HepG2 (cell line): ENCODE data around the gene FUT8. TPM values are rescaled to one million over a fixed set of nuclear protein-coding genes. Genes with fewer than 3 reads are reported as not detected.

Source experiments
- ATAC-seq: fragments of 200-7000 bp; cut with Tn5 transposase; 3 replicates; pipeline ENCODE4 v1.9.1; 2020; ENCODE audit warnings: mild to moderate bottlenecking, moderate library complexity
- BruUV-seq: library from RNA; stranded (reverse); fragments of 400-500 nt; replicated peaks from 2 replicates; lab custom pipeline; 2021; lab: Mats Ljungman, UMichigan
- CTCF ChIA-PET: fragments of 300-600 bp; formaldehyde crosslinking; extraction: SDS; loops from one replicate; lab custom pipeline; 2021; ENCODE audit warnings: low total read pairs, inconsistent platforms, low intra/inter-chr PET ratio; lab: Yijun Ruan, JAX
- POLR2A ChIA-PET: fragments of 350-600 bp; sonication (Branson Sonifier 250); formaldehyde crosslinking; loops from one replicate; lab custom pipeline; 2020; ENCODE audit warnings: antibody characterized with exemption, inconsistent platforms; lab: Yijun Ruan, JAX
- DNase-seq: peaks from one replicate; pipeline ENCODE4 v3.0.0-alpha.2; 2015; ENCODE audit warnings: low spot score
- FAIRE-seq: peaks from 3 replicates; lab custom pipeline; 2011; peaks lifted over from hg19 to GRCh38; lab: Jason Lieb, UNC
- H2AFZ ChIP-seq: one replicate; pipeline ENCODE4 v1.6.1; 2011; ENCODE audit warnings: low read length, inconsistent platforms
- H3K27ac ChIP-seq: fragments of 300-600 bp; 3 replicates; pipeline ENCODE4 v1.8.0; 2011; ENCODE audit warnings: mixed run types, mild to moderate bottlenecking, mixed read lengths, low read length, inconsistent platforms; ENCODE audit not compliant: insufficient read depth; ENCODE audit errors: extremely low read length
- H3K27me3 ChIP-seq, 2 experiments: fragments of 200-600 bp in 1 of 2; 2 replicates in 1 of 2; 3 replicates in 1 of 2; pipeline versions ENCODE4 v1.6.0 to v1.8.0; 2011; ENCODE audit warnings: low read length in 2 of 2, mild to moderate bottlenecking in 2 of 2, moderate library complexity in 2 of 2, inconsistent platforms in 1 of 2; ENCODE audit not compliant: insufficient read depth in 2 of 2, control insufficient read depth in 1 of 2
- H3K36me3 ChIP-seq, 2 experiments: fragments of 200-600 bp in 1 of 2; replicated peaks in 1 of 2; 2 replicates in 1 of 2; 3 replicates in 1 of 2; pipeline versions ENCODE4 v1.5.1 to v1.8.0; 2011; ENCODE audit warnings: low read length in 2 of 2, inconsistent platforms in 1 of 2; ENCODE audit not compliant: insufficient read depth in 2 of 2, control insufficient read depth in 1 of 2
- H3K4me1 ChIP-seq: 2 replicates; pipeline ENCODE4 v1.5.1; 2012; ENCODE audit warnings: low read length, inconsistent platforms; ENCODE audit not compliant: insufficient read depth
- H3K4me2 ChIP-seq: 2 replicates; pipeline ENCODE4 v1.6.0; 2011; ENCODE audit warnings: low read depth, low read length, inconsistent platforms
- H3K4me3 ChIP-seq, 3 experiments: fragments of 200-600 bp in 1 of 3; sonication (generic), shearing (Covaris generic) in 1 of 3; replicated peaks in 1 of 3; 2 replicates each; pipeline ENCODE4 v1.5.1; 2011 to 2016; ENCODE audit warnings: low read length in 3 of 3, inconsistent platforms in 2 of 3, low read depth in 2 of 3, mild to moderate bottlenecking in 2 of 3, control low read depth in 1 of 3, mixed read lengths in 1 of 3; ENCODE audit not compliant: insufficient read depth in 1 of 3
- H3K79me2 ChIP-seq: one replicate; pipeline ENCODE4 v1.6.1; 2011; ENCODE audit warnings: low read length, inconsistent platforms; ENCODE audit not compliant: insufficient read depth
- H3K9ac ChIP-seq: 2 replicates; pipeline ENCODE4 v1.6.0; 2011; ENCODE audit warnings: mild to moderate bottlenecking, low read depth, low read length, inconsistent platforms; ENCODE audit not compliant: insufficient read depth
- H3K9me3 ChIP-seq: 2 replicates; pipeline ENCODE4 v1.5.1; 2012; ENCODE audit warnings: mild to moderate bottlenecking, low read length
- H4K20me1 ChIP-seq: 2 replicates; pipeline ENCODE4 v1.6.0; 2011; ENCODE audit warnings: inconsistent platforms, mild to moderate bottlenecking, low read length, moderate library complexity; ENCODE audit not compliant: insufficient read depth
- ARNT2 ChIP-seq: sonication (generic); formaldehyde crosslinking; IDR thresholded peaks from 2 replicates; pipeline ENCODE4 v1.8.0; 2022; ENCODE audit warnings: mild to moderate bottlenecking, low read depth, missing genetic modification reagents, moderate library complexity
- CREM ChIP-seq, 2 experiments: sonication (generic) in 1 of 2; formaldehyde crosslinking in 1 of 2; IDR thresholded peaks; 2 replicates each; pipeline versions ENCODE4 v1.4.0 to v1.6.1; 2016 to 2020; ENCODE audit warnings: antibody characterized with exemption in 1 of 2, mild to moderate bottlenecking in 1 of 2, missing genetic modification reagents in 1 of 2
- RBAK ChIP-seq: sonication (generic); formaldehyde crosslinking; IDR thresholded peaks from 2 replicates; pipeline ENCODE4 v1.5.1; 2020; ENCODE audit warnings: mild to moderate bottlenecking, missing genetic modification reagents
- TBL1XR1 ChIP-seq: fragments of 150-350 bp; IDR thresholded peaks from 2 replicates; pipeline ENCODE4 v1.6.1; 2014; ENCODE audit warnings: borderline replicate concordance, low read length; ENCODE audit not compliant: partially characterized antibody
- TCF12 ChIP-seq, 2 experiments: fragments of 450-650 bp in 1 of 2; sonication (generic) in 1 of 2; formaldehyde crosslinking in 1 of 2; IDR thresholded peaks; 2 replicates each; pipeline versions ENCODE4 v1.6.1 to v1.8.0; 2017 to 2022; ENCODE audit warnings: antibody characterized with exemption in 1 of 2, mild to moderate bottlenecking in 1 of 2, missing genetic modification reagents in 1 of 2, moderate library complexity in 1 of 2
- ZNF547 ChIP-seq: sonication (generic); formaldehyde crosslinking; IDR thresholded peaks from 2 replicates; pipeline ENCODE4 v1.5.1; 2020; ENCODE audit warnings: mild to moderate bottlenecking, missing genetic modification reagents
- WGBS: methylation state at CpG from one replicate; pipeline ENCODE4 v1.1.6; 2017; ENCODE audit warnings: low lambda C conversion rate; 5-methylcytosine and 5-hydroxymethylcytosine counted together
- in situ Hi-C: cut with HindIII; loops from 2 replicates; pipeline ENCODE4 v1.10.0; 2017; ENCODE audit warnings: low pct_unique_long_range_greater_than_20kb; ENCODE audit not compliant: extremely low pct_ligation_motif_present
- intact Hi-C: fragments of 100-400 bp; cut with micrococcal nuclease; formaldehyde crosslinking; loops from one replicate; pipeline ENCODE4 v1.10.0; 2022; ENCODE audit not compliant: unreplicated experiment
- polyA plus RNA-seq, 8 experiments: library from polyadenylated mRNA; depleted of rRNA in 3 of 8; stranded (reverse) in 7 of 8; unstranded in 1 of 8; fragments of >200 nt; fragmentation: Illumina TruSeq in 4 of 8; extraction: Trizol in 4 of 8; gene quantifications; 2 replicates each; pipeline versions ENCODE4 v1.2.1 to v1.2.3, GENCODE V29; 2011 to 2016; ENCODE audit warnings: low read depth in 4 of 8, missing spikeins in 1 of 8, mixed read lengths in 1 of 8; ENCODE audit not compliant: insufficient read depth in 1 of 8
- total RNA-seq, 5 experiments: library from RNA; depleted of rRNA; stranded (reverse); fragments of >200 nt; fragmentation: Illumina TruSeq; extraction: Trizol; gene quantifications; 2 replicates each; pipeline ENCODE4 v1.2.3, GENCODE V29; 2016; ENCODE audit warnings: low read depth in 1 of 5
- TF ChIP-seq, protein P1 (sequence below): sonication (generic); formaldehyde crosslinking; IDR thresholded peaks from 2 replicates; pipeline ENCODE4 v1.4.0; 2020; ENCODE audit warnings: missing genetic modification reagents, mild to moderate bottlenecking, borderline replicate concordance
- TF ChIP-seq, protein P2 (sequence below): sonication (generic); formaldehyde crosslinking; IDR thresholded peaks from 2 replicates; pipeline ENCODE4 v1.4.0; 2020; ENCODE audit warnings: missing genetic modification reagents

The FUT8 gene
- total and polyA plus RNA-seq, 2 of the 13 experiments (the other 11 are each of a cell fraction or from before 2014, with no cell fraction given), result 9.3 to 17.5 TPM

DNA sequence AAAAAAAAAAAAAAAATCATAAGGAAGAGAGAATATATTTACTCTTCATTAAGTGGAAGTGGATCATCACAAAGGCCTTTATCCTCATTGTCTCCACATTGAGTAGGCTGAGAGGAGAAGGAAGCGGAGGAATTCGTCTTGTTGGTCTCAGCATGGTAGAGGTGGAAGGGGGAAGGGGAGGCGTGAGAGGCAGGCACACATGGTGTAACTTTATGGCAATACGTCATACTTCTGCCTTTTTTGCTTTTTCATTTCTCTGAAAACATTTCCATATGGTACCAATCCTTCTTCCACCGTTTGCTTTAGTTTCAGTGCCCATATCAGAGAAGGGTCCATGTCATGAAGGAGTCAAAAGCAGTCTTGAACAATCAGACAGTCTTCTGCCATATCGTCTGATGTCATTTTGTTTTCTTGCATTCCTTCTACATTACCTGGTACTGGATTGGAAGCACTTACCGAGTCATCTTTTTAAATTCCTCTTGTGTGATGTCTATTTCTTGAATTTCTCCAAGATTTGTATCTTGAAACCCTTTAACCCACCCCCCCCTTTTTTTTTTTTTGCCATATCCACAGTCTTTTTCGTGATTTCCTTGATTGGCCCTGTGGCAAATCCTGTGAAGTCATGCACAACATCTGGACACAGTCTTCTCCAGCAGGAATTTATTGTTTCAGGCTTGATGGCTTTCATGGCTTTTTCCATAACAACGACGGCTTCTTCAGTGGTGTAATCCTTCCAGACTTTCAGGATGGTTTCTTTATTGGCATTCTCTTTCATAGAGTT is 8.9 kb downstream of the FUT8 start:
- Histone ChIP-seq H3K27me3 (no peaks in the 10 kb centered on the region), H3K4me2 (no peak overlapping the region)
- TF ChIP-seq RBAK (CRISPR knock-in tag), result no peak
- TF ChIP-seq, all 625 proteins: peak for 0
- DNase-seq, result no peak
- H3K79me2 ChIP-seq, result peaks cover 4% of the 10 kb centered on the region
- intact Hi-C loops (no loop called here), in situ Hi-C loops (no loop called here)
- H3K36me3 ChIP-seq, result no peaks in the 10 kb centered on the region
- ChIA-PET CTCF (no interaction called here), POLR2A (no interaction called here)
- H3K27ac ChIP-seq, result no peak overlapping the region
- no peak for FAIRE-seq
- ATAC-seq, result no peak
- no peaks in the 10 kb centered on the region for H3K9me3 ChIP-seq
- WGBS, result 88% methylated on average over 10 of the region's 10 CpGs
- H3K4me3 ChIP-seq, result no peak overlapping the region
- H3K9ac ChIP-seq, result no peak overlapping the region
- no TSS peak for BruUV-seq
- peaks cover under 1% of the 10 kb centered on the region; the same call in 1 of the 2 replicates for H3K4me1 ChIP-seq
- H2AFZ ChIP-seq, result no peak overlapping the region
- no peaks in the 10 kb centered on the region for H4K20me1 ChIP-seq

DNA sequence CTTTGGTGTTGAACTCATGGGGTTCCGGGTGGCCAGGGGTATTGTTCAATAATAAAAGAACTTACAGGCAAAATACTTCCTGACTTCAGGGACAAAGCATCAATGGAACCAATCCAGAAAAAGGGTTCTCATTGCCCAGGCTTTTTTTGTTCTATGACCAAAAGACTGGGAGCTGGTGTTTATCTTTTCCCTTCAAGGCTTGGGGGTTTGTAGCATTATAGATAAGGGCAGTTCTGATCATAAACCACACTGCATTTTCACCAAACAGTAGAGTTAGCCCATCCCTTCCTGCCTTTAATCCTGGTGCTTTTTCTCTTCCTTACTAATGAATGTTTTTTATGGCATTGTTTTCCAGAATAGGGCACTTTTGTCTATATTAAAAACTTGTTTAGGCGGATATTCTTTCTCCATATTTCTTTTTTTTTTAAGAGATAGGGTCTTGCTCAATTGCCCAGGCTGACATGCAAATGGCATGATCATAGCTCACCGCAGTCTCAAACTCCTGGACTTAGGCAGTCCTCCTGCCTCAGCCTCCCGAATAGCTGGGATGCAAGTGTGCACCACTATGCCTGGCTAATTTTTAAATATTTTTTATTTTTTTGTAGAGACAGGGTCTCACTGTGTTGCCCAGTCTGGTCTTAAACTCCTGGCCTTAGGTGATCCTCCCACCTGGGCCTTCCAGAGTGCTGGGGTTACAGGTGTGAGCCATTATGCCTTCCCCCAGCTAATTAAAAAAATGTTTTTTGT is 9.7 kb downstream of the FUT8 start:
- Histone ChIP-seq H3K4me1 (no peaks in the 10 kb centered on the region), H3K36me3 (no peaks in the 10 kb centered on the region), H3K4me3 (no peak overlapping the region), H3K9ac (no peak overlapping the region), H3K9me3 (no peaks in the 10 kb centered on the region), H4K20me1 (no peaks in the 10 kb centered on the region), H2AFZ (no peak overlapping the region), H3K79me2 (no peaks in the 10 kb centered on the region), H3K4me2 (no peak overlapping the region), H3K27me3 (no peaks in the 10 kb centered on the region), H3K27ac (no peak overlapping the region)
- POLR2A ChIA-PET, result no interaction called here
- WGBS, result 94% methylated on average over 4 of the region's 4 CpGs
- in situ Hi-C loops (no loop called here), intact Hi-C loops (no loop called here)
- DNase-seq, result no peak
- no peak for FAIRE-seq
- ATAC-seq, result no peak
- no TSS peak for BruUV-seq
- CTCF ChIA-PET, result no interaction called here
- no peak for TF ChIP-seq TBL1XR1
- TF ChIP-seq ARNT2 (CRISPR knock-in tag), result no peak
- TF ChIP-seq, protein P1, sequence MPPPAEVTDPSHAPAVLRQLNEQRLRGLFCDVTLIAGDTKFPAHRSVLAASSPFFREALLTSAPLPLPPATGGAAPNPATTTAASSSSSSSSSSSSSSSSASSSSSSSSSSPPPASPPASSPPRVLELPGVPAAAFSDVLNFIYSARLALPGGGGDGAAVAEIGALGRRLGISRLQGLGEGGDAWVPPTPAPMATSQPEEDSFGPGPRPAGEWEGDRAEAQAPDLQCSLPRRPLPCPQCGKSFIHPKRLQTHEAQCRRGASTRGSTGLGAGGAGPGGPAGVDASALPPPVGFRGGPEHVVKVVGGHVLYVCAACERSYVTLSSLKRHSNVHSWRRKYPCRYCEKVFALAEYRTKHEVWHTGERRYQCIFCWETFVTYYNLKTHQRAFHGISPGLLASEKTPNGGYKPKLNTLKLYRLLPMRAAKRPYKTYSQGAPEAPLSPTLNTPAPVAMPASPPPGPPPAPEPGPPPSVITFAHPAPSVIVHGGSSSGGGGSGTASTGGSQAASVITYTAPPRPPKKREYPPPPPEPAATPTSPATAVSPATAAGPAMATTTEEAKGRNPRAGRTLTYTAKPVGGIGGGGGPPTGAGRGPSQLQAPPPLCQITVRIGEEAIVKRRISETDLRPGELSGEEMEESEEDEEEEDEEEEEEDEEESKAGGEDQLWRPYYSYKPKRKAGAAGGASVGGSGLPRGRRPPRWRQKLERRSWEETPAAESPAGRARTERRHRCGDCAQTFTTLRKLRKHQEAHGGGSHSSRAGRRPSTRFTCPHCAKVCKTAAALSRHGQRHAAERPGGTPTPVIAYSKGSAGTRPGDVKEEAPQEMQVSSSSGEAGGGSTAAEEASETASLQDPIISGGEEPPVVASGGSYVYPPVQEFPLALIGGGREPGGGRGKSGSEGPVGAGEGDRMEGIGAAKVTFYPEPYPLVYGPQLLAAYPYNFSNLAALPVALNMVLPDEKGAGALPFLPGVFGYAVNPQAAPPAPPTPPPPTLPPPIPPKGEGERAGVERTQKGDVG (CRISPR knock-in tag), result no peak
- no peak for TF ChIP-seq CREM (IDR thresholded peaks at IDR 0.05)
- TF ChIP-seq CREM (CRISPR knock-in tag; IDR thresholded peaks at IDR 0.05), result no peak
- TF ChIP-seq ZNF547 (CRISPR knock-in tag), result no peak
- no peak for TF ChIP-seq TCF12 (IDR thresholded peaks at IDR 0.05)
- no peak for TF ChIP-seq TCF12 (CRISPR knock-in tag; IDR thresholded peaks at IDR 0.05)
- TF ChIP-seq, protein P2, sequence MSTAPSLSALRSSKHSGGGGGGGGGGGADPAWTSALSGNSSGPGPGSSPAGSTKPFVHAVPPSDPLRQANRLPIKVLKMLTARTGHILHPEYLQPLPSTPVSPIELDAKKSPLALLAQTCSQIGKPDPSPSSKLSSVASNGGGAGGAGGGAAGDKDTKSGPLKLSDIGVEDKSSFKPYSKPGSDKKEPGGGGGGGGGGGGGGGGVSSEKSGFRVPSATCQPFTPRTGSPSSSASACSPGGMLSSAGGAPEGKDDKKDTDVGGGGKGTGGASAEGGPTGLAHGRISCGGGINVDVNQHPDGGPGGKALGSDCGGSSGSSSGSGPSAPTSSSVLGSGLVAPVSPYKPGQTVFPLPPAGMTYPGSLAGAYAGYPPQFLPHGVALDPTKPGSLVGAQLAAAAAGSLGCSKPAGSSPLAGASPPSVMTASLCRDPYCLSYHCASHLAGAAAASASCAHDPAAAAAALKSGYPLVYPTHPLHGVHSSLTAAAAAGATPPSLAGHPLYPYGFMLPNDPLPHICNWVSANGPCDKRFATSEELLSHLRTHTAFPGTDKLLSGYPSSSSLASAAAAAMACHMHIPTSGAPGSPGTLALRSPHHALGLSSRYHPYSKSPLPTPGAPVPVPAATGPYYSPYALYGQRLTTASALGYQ (CRISPR knock-in tag), result no peak
